HG02943 (cell line): Measurements from ENCODE around the gene LCORL.
"Not testable (repeated sequence)": the region's sequence is repeated elsewhere in the genome, so short reads cannot be mapped to it uniquely, and the experiment has no call there.

ENCODE experiments used
- ATAC-seq: cut with Tn5 transposase; IDR thresholded peaks from one replicate; pipeline ENCODE4 v1.9.1; 2021; ENCODE audit warnings: mild to moderate bottlenecking, low read depth, moderate library complexity; ENCODE audit not compliant: unreplicated experiment

LCORL gene

GRCh38 chr4:18020671-18021469 lies 685 bp downstream of the LCORL start:
- peak; percentile 25 for ATAC-seq

GRCh38 chr4:18020145-18020670 lies 1.3 kb downstream of the LCORL start:
- no peak for ATAC-seq

GRCh38 chr4:18014269-18014668 lies 7.3 kb downstream of the LCORL start:
- no peak for ATAC-seq

GRCh38 chr4:18012807-18013462 lies 8.6 kb downstream of the LCORL start:
- ATAC-seq = no peak

GRCh38 chr4:18012134-18012806 lies 9.3 kb downstream of the LCORL start:
- no peak for ATAC-seq

GRCh38 chr4:18007625-18008024 lies 13.9 kb downstream of the LCORL start:
- ATAC-seq = no peak

- ATAC-seq = not testable (repeated sequence)
Measured at GRCh38 chr4:18006432-18006831, 15.1 kb downstream of the LCORL start.

- no peak for ATAC-seq
Measured at GRCh38 chr4:17997129-17997528, 24.4 kb downstream of the LCORL start.

GRCh38 chr4:17995165-17995564 lies 26.4 kb downstream of the LCORL start:
- ATAC-seq = no peak

GRCh38 chr4:17985832-17986231 lies 35.7 kb downstream of the LCORL start:
- ATAC-seq = no peak

GRCh38 chr4:17981063-17981462 lies 40.5 kb downstream of the LCORL start:
- ATAC-seq = no peak

- ATAC-seq = no peak
Measured at GRCh38 chr4:17968721-17969120, 52.8 kb downstream of the LCORL start.

GRCh38 chr4:17967078-17967477 lies 54.5 kb downstream of the LCORL start:
- no peak for ATAC-seq

- no peak for ATAC-seq
Measured at GRCh38 chr4:17966312-17966711, 55.2 kb downstream of the LCORL start.

- ATAC-seq = no peak
Measured at GRCh38 chr4:17964576-17964975, 57.0 kb downstream of the LCORL start.

- ATAC-seq = no peak
Measured at GRCh38 chr4:17962171-17962570, 59.4 kb downstream of the LCORL start.

GRCh38 chr4:17961249-17961648 lies 60.3 kb downstream of the LCORL start:
- no peak for ATAC-seq

- ATAC-seq = no peak
Measured at GRCh38 chr4:17958181-17958580, 63.4 kb downstream of the LCORL start.

GRCh38 chr4:17957688-17958087 lies 63.9 kb downstream of the LCORL start:
- no peak for ATAC-seq

GRCh38 chr4:17956245-17956644 lies 65.3 kb downstream of the LCORL start:
- ATAC-seq = no peak

GRCh38 chr4:17945303-17945702 lies 76.3 kb downstream of the LCORL start:
- no peak for ATAC-seq
